Left ventricle myocardium superior (tissue), 1 donor: Measurements from ENCODE around the gene ZNF19. TPM values are rescaled to one million over a fixed set of nuclear protein-coding genes. Genes with fewer than 3 reads are reported as not detected.

Source experiments
- ATAC-seq: fragments of 200-7000 bp; cut with Tn5 transposase; one replicate; pipeline ENCODE4 v1.9.1; 2020; ENCODE audit warnings: mild to moderate bottlenecking, moderate library complexity
- DNase-seq: peaks from one replicate; pipeline ENCODE4 v3.0.0-alpha.2; 2020
- intact Hi-C: fragments of 100-400 bp; cut with micrococcal nuclease; formaldehyde crosslinking; loops from one replicate; pipeline ENCODE4 v1.11.0; 2022
- total RNA-seq: library from RNA; stranded (reverse); fragmentation: NEBNext Ultra II Directional; extraction: Animal tissue kit (Norgen Biotek cat#: 25700); gene quantifications from one replicate; pipeline ENCODE4 v1.2.1, GENCODE V29; 2021
- donor health status: DM: no; HTN: yes; CAD: no; lungs with severe emphysema.

The ZNF19 gene
- total RNA-seq, 1 donor from 2014 or later, result 2.0 TPM

GRCh38 chr16:71493213-71493612, 4.1 kb upstream of the ZNF19 start:
- no peak for DNase-seq
- intact Hi-C loops, result no loop called here
- ATAC-seq, result no peak

- ATAC-seq, result no peak
- intact Hi-C loops, result no loop called here
- no peak for DNase-seq
Measured at GRCh38 chr16:71492786-71493185, 3.7 kb upstream of the ZNF19 start.

GRCh38 chr16:71491054-71491453, 1.9 kb upstream of the ZNF19 start:
- DNase-seq, result no peak
- intact Hi-C loops, result no loop called here
- ATAC-seq, result no peak

GRCh38 chr16:71490361-71490760, 1.2 kb upstream of the ZNF19 start:
- no peak for ATAC-seq
- no peak for DNase-seq
- intact Hi-C loops, result no loop called here

GRCh38 chr16:71484006-71484893, 4.9 kb downstream of the ZNF19 start:
- DNase-seq, result peak; percentile 89
- intact Hi-C loops, result loop anchor here (1.0 kb wide), 1 partner anchor 22 kb away; the partner anchor contains the start of gene ZNF23
- ATAC-seq, result peak; percentile 99

- DNase-seq, result no peak
- intact Hi-C loops, result no loop called here
- ATAC-seq, result no peak
Measured at GRCh38 chr16:71482569-71482968, 6.6 kb downstream of the ZNF19 start.

GRCh38 chr16:71480956-71481355, 8.2 kb downstream of the ZNF19 start:
- DNase-seq (no peak), ATAC-seq (no peak)
- intact Hi-C loops, result no loop called here

- no peak for DNase-seq
- intact Hi-C loops, result no loop called here
- no peak for ATAC-seq
Measured at GRCh38 chr16:71479420-71479819, 9.7 kb downstream of the ZNF19 start.

- intact Hi-C loops, result no loop called here
- DNase-seq (no peak), ATAC-seq (no peak)
Measured at GRCh38 chr16:71476457-71477124, 12.5 kb downstream of the ZNF19 start.

- DNase-seq, result no peak
- ATAC-seq, result no peak
- intact Hi-C loops, result no loop called here
Measured at GRCh38 chr16:71474864-71475263, 14.3 kb downstream of the ZNF19 start.

GRCh38 chr16:71473891-71474290, 15.2 kb downstream of the ZNF19 start:
- ATAC-seq (no peak), DNase-seq (no peak)
- intact Hi-C loops, result no loop called here

GRCh38 chr16:71472931-71473330, 16.2 kb downstream of the ZNF19 start:
- DNase-seq, result no peak
- intact Hi-C loops, result no loop called here
- ATAC-seq, result no peak

GRCh38 chr16:71472051-71472450, 17.1 kb downstream of the ZNF19 start:
- ATAC-seq (no peak), DNase-seq (no peak)
- intact Hi-C loops, result no loop called here

- DNase-seq (peak; percentile 38), ATAC-seq (peak; percentile 55)
- intact Hi-C loops, result no loop called here
Measured at GRCh38 chr16:71467810-71468209, 21.3 kb downstream of the ZNF19 start.

GRCh38 chr16:71464231-71464630, 24.9 kb downstream of the ZNF19 start:
- DNase-seq (no peak), ATAC-seq (no peak)
- intact Hi-C loops, result no loop called here

- intact Hi-C loops, result loop anchor here (1.0 kb wide), 1 partner anchor 22 kb away; no protein-coding TSS in a partner anchor
Measured at GRCh38 chr16:71461686-71462648, 27.2 kb downstream of the ZNF19 start, which contains the start of gene ZNF23. TSS of gene ZNF23 (minus strand) at chr16:71462247. CDS start at chr16:71456796, 5,451 bp downstream.

GRCh38 chr16:71460941-71461340, 28.2 kb downstream of the ZNF19 start:
- no peak for ATAC-seq
- DNase-seq, result no peak
- intact Hi-C loops, result no loop called here

More at GRCh38 chr16:71461686-71462648, 27.2 kb downstream of the ZNF19 start, which contains the start of gene ZNF23:
- ATAC-seq, result peak; percentile 100
- DNase-seq, result peak; percentile 91

GRCh38 chr16:71460236-71460635, 28.9 kb downstream of the ZNF19 start:
- intact Hi-C loops, result no loop called here
- no peak for ATAC-seq

GRCh38 chr16:71459510-71459909, 29.6 kb downstream of the ZNF19 start:
- no peak for DNase-seq
- intact Hi-C loops, result no loop called here
- ATAC-seq, result no peak

More at GRCh38 chr16:71460236-71460635, 28.9 kb downstream of the ZNF19 start:
- DNase-seq, result no peak
